ENCODE measurements around the gene ASIC4. TPM values are rescaled to one million over a fixed set of nuclear protein-coding genes. Genes with fewer than 3 reads are reported as not detected.

The ASIC4 gene
- total and polyA plus RNA-seq, 2 of the 4 experiments (the other 2 are of a cell fraction), result 0.10 TPM; not detected in 1

- Histone ChIP-seq H3K14ac (replicated peaks; ENCODE audit: low read depth, low read length) (no peak overlapping the region), H2BK20ac (ENCODE audit: low read depth, low read length) (no peak overlapping the region), H2BK5ac (ENCODE audit: low read depth, low read length, poor library complexity, severe bottlenecking) (no peak overlapping the region), H3K4me1 (ENCODE audit: control insufficient read depth, insufficient read depth, low read length) (peaks cover 9% of the 10 kb centered on the region), H3K56ac (ENCODE audit: extremely low read depth, insufficient read depth, low read length) (no peak overlapping the region), H2AK9ac (replicated peaks; ENCODE audit: low read depth, low read length, poor library complexity) (no peak overlapping the region), H3K4ac (ENCODE audit: low read depth, low read length) (no peak overlapping the region), H4K91ac (ENCODE audit: insufficient read depth, low read depth, low read length) (no peak overlapping the region), H3K9ac (ENCODE audit: low read depth, low read length) (no peak overlapping the region), H3K36me3 (ENCODE audit: control insufficient read depth, insufficient read depth, low read length) (peaks cover 44% of the 10 kb centered on the region), H2AFZ (replicated peaks; ENCODE audit: low read length, poor library complexity) (no peak overlapping the region), H2BK120ac (ENCODE audit: low read depth, low read length) (no peak overlapping the region), H3K18ac (ENCODE audit: low read depth, low read length) (no peak overlapping the region), H3K27me3 (ENCODE audit: control insufficient read depth, insufficient read depth, low read length) (no peaks in the 10 kb centered on the region), H4K8ac (ENCODE audit: low read depth in 2 of 2, low read length in 2 of 2) (no peak overlapping the region), H3K79me1 (ENCODE audit: low read depth in 1 of 2, low read length in 2 of 2) (peaks cover 18 to 32% of the 10 kb centered on the region in 2 experiments), H3K4me2 (ENCODE audit: low read depth, low read length) (no peak overlapping the region), H2BK15ac (ENCODE audit: low read depth, low read length) (no peak overlapping the region), H3K23ac (ENCODE audit: low read depth, low read length) (no peak overlapping the region), H4K20me1 (ENCODE audit: insufficient read depth, low read length) (no peaks in the 10 kb centered on the region), H2AK5ac (ENCODE audit: low read depth, low read length) (no peak overlapping the region), H4K5ac (ENCODE audit: low read depth, low read length) (no peak overlapping the region), H3K9me1 (ENCODE audit: insufficient read depth, low read length) (peaks cover 12% of the 10 kb centered on the region), H3K4me3 (ENCODE audit: insufficient read depth, low read depth, low read length) (no peak overlapping the region), H3K27ac (ENCODE audit: insufficient read depth, low read length) (no peak overlapping the region), H3K9me3 (ENCODE audit: control insufficient read depth, insufficient read depth, low read length) (no peaks in the 10 kb centered on the region)
- ChIA-PET POLR2A (ENCODE audit: unreplicated experiment) (no interaction called here), CTCF (interaction anchor here (0.6 kb wide), 1 partner anchor 325 kb away, joined by 3 read pairs; no protein-coding TSS in a partner anchor)
- dilution Hi-C loops (cut with HindIII; ENCODE audit: low sequenced_read_pairs, unreplicated experiment), result no loop called here
- in situ Hi-C loops (cut with MboI; ENCODE audit: low sequenced_read_pairs), result no loop called here
- DNase-seq (no peak), ATAC-seq (ENCODE audit: low read depth) (no peak)
- TF ChIP-seq MAZ (IDR thresholded peaks at IDR 0.05; ENCODE audit: borderline replicate concordance, low read depth, low read length) (no peak), RFX5 (IDR thresholded peaks at IDR 0.05; ENCODE audit: low read depth, low read length) (no peak), FOS (IDR thresholded peaks at IDR 0.05; ENCODE audit: low read depth, low read length) (no peak), CEBPB (IDR thresholded peaks at IDR 0.05; ENCODE audit: low read depth, low read length) (no peak), RAD21 (IDR thresholded peaks at IDR 0.05; ENCODE audit: low read length) (no peak), MAFK (IDR thresholded peaks at IDR 0.05; ENCODE audit: low read depth, low read length) (no peak), MXI1 (IDR thresholded peaks at IDR 0.05; ENCODE audit: borderline replicate concordance, low read depth, low read length) (no peak), SMC3 (IDR thresholded peaks at IDR 0.05; ENCODE audit: low read depth, low read length) (no peak), NFE2L2 (IDR thresholded peaks at IDR 0.05; ENCODE audit: low read depth, low read length) (no peak), RCOR1 (IDR thresholded peaks at IDR 0.05; ENCODE audit: insufficient replicate concordance, low read length) (no peak), USF2 (IDR thresholded peaks at IDR 0.05; ENCODE audit: low read depth, low read length) (no peak), CTCF (conservative IDR thresholded peaks at IDR 0.05; ENCODE audit: low read depth, low read length) (no peak), ELK1 (IDR thresholded peaks at IDR 0.05; ENCODE audit: borderline replicate concordance, low read depth, low read length) (no peak), CHD1 (IDR thresholded peaks at IDR 0.05; ENCODE audit: low read depth, low read length) (no peak)
- intact Hi-C loops (cut with micrococcal nuclease), result no loop called here
- BruUV-seq (replicated peaks), result no TSS peak
Observed at GRCh38 chr2:219502618-219503017, 11.7 kb upstream of the ASIC4 start.
